ENCODE measurements around the gene ARHGAP25. TPM values are rescaled to one million over a fixed set of nuclear protein-coding genes. Genes with fewer than 3 reads are reported as not detected.

ARHGAP25 gene
- total and polyA plus RNA-seq, 8 donors: 6.1 to 43.5 (median 9.3) TPM

- Histone ChIP-seq H3K36me3 (no peaks in the 10 kb centered on the region), H3K4me1 (peaks cover 0 to 18% of the 10 kb centered on the region in 2 donors), H3K27me3 (no peaks in the 10 kb centered on the region), H3K4me3 (no peak overlapping the region), H3K9me3 (no peaks in the 10 kb centered on the region), H3K27ac (no peak overlapping the region)
- intact Hi-C loops (cut with DNase I): loop anchor here in 1 of 2 donors (10.0 kb wide), 1 partner anchor 208 kb away; no protein-coding TSS in a partner anchor
- TF ChIP-seq CTCF (IDR thresholded peaks at IDR 0.05): no peak
- ATAC-seq (no peak), DNase-seq (no peak)
Observed at GRCh38 chr2:68716604-68717304, 17.9 kb upstream of the ARHGAP25 start.

- H3K36me3 ChIP-seq: no peaks in the 10 kb centered on the region
- ATAC-seq (no peak), DNase-seq (no peak)
- no peak overlapping the region for H3K4me3 ChIP-seq
- peaks cover 0 to 23% of the 10 kb centered on the region in 2 donors for H3K4me1 ChIP-seq
- H3K27me3 ChIP-seq: no peaks in the 10 kb centered on the region
- H3K27ac ChIP-seq: no peak overlapping the region
- intact Hi-C loops (cut with DNase I): loop anchor here in 1 of 2 donors (10.0 kb wide), 1 partner anchor 208 kb away; no protein-coding TSS in a partner anchor
- no peaks in the 10 kb centered on the region for H3K9me3 ChIP-seq
- TF ChIP-seq CTCF (IDR thresholded peaks at IDR 0.05): no peak
Observed at GRCh38 chr2:68717305-68717661, 17.3 kb upstream of the ARHGAP25 start.

- Histone ChIP-seq H3K9me3 (no peaks in the 10 kb centered on the region), H3K27ac (no peak overlapping the region), H3K4me3 (no peak overlapping the region), H3K36me3 (no peaks in the 10 kb centered on the region), H3K4me1 (peaks cover 0 to 18% of the 10 kb centered on the region in 2 donors), H3K27me3 (no peaks in the 10 kb centered on the region)
- ATAC-seq (no peak), DNase-seq (no peak)
- intact Hi-C loops (cut with DNase I): loop anchor here in 1 of 2 donors (10.0 kb wide), 1 partner anchor 205 kb away; no protein-coding TSS in a partner anchor
- no peak for TF ChIP-seq CTCF (IDR thresholded peaks at IDR 0.05)
Observed at GRCh38 chr2:68719912-68720311, 14.7 kb upstream of the ARHGAP25 start.

GRCh38 chr2:68720665-68721064 lies 13.9 kb upstream of the ARHGAP25 start:
- Histone ChIP-seq H3K36me3 (no peaks in the 10 kb centered on the region), H3K9me3 (no peaks in the 10 kb centered on the region), H3K4me1 (peaks cover 0 to 13% of the 10 kb centered on the region in 2 donors), H3K27ac (no peak overlapping the region), H3K27me3 (no peaks in the 10 kb centered on the region), H3K4me3 (no peak overlapping the region)
- DNase-seq: no peak
- intact Hi-C loops (cut with DNase I): no loop called here
- TF ChIP-seq CTCF (IDR thresholded peaks at IDR 0.05): no peak
- ATAC-seq: no peak

- intact Hi-C loops (cut with DNase I): no loop called here
- ATAC-seq (peak; percentile 43), DNase-seq (no peak)
- Histone ChIP-seq H3K27ac (no peak overlapping the region), H3K27me3 (no peaks in the 10 kb centered on the region), H3K36me3 (no peaks in the 10 kb centered on the region), H3K9me3 (no peaks in the 10 kb centered on the region), H3K4me1 (peaks cover 0 to 16% of the 10 kb centered on the region in 2 donors), H3K4me3 (no peak overlapping the region)
- TF ChIP-seq CTCF (IDR thresholded peaks at IDR 0.05): no peak
Observed at GRCh38 chr2:68721482-68722101, 13.0 kb upstream of the ARHGAP25 start.
